Measurements from ENCODE around the gene GNG13. TPM values are rescaled to one million over a fixed set of nuclear protein-coding genes. Genes with fewer than 3 reads are reported as not detected.

The GNG13 gene
- total RNA-seq, 1 donor from 2014 or later = not detected

DNA sequence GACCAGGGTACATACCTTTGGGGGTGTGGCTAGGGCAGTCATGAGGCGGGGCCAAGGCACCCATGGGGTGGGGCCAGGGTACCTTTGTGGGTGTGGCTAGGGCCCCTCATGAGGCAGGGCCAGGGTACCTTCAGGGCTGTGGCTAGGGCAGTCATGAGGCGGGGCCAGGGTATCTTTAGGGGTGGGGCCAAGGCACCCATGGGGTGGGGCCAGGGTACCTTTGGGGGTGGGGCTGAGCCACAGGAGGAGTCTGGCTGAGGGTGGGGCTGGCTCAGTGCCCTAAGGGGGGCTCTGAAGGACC is 3.5 kb downstream of the GNG13 start:
- peaks cover 2% of the 10 kb centered on the region for H3K36me3 Mint-ChIP-seq (ENCODE audit: low read depth)
- peaks cover 37% of the 10 kb centered on the region for H3K27me3 Mint-ChIP-seq (ENCODE audit: low read depth)
- no peak overlapping the region for H3K4me3 Mint-ChIP-seq
- DNase-seq (ENCODE audit: low read depth, low spot score) = no peak
- H3K9me3 Mint-ChIP-seq = no peaks in the 10 kb centered on the region
- no peaks in the 10 kb centered on the region for H3K4me1 Mint-ChIP-seq
- TF ChIP-seq, protein P1, sequence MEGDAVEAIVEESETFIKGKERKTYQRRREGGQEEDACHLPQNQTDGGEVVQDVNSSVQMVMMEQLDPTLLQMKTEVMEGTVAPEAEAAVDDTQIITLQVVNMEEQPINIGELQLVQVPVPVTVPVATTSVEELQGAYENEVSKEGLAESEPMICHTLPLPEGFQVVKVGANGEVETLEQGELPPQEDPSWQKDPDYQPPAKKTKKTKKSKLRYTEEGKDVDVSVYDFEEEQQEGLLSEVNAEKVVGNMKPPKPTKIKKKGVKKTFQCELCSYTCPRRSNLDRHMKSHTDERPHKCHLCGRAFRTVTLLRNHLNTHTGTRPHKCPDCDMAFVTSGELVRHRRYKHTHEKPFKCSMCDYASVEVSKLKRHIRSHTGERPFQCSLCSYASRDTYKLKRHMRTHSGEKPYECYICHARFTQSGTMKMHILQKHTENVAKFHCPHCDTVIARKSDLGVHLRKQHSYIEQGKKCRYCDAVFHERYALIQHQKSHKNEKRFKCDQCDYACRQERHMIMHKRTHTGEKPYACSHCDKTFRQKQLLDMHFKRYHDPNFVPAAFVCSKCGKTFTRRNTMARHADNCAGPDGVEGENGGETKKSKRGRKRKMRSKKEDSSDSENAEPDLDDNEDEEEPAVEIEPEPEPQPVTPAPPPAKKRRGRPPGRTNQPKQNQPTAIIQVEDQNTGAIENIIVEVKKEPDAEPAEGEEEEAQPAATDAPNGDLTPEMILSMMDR (conservative IDR thresholded peaks at IDR 0.05) = no peak
- no peak overlapping the region for H3K27ac Mint-ChIP-seq (ENCODE audit: unreplicated experiment)

DNA sequence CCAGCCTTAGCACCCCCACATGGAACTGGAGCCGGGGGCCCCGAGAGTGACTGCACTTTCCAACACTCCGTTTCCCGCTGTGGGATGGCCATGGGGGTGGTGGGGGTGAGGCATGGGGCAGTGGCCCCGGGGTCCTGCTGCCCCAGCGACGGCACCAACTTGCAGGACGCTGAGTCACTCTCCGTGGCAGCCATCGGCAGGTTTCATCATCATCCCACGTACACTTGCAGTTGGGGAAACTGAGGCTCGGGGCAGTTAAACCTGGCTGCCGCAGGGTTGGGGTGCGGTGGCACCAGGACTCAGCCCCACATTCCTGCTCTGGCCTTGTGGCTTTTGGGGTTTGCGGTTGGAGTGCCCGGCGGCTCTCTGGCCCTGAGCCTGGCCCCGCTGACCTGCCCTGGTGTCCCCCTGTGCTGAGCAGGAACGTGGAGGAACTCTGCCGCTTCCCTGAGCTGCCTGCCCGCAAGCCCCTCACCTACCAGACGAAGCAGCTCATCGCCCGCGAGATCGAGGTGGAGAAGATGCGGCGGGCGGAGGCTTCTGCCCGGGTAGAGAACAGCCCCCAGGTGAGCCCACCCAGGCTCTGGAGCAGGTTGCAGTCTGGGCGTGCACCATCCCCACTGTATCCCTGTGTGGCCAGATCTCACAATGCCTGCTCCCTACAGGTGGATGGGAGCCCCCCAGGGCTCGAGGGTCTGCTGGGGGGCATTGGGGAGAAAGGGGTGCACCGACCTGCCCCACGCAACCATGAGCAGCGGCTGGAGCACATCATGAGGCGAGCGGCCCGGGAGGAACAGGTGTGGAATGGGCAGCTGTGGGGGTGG is 4.0 kb downstream of the GNG13 start:
- Mint-ChIP-seq H3K36me3 (ENCODE audit: low read depth) (peaks cover 4% of the 10 kb centered on the region), H3K9me3 (no peaks in the 10 kb centered on the region), H3K27me3 (ENCODE audit: low read depth) (peaks cover 32% of the 10 kb centered on the region), H3K4me1 (no peaks in the 10 kb centered on the region), H3K27ac (ENCODE audit: unreplicated experiment) (no peak overlapping the region), H3K4me3 (no peak overlapping the region)
- no peak for DNase-seq (ENCODE audit: low read depth, low spot score)
- TF ChIP-seq, protein P1 (conservative IDR thresholded peaks at IDR 0.05) = no peak

DNA sequence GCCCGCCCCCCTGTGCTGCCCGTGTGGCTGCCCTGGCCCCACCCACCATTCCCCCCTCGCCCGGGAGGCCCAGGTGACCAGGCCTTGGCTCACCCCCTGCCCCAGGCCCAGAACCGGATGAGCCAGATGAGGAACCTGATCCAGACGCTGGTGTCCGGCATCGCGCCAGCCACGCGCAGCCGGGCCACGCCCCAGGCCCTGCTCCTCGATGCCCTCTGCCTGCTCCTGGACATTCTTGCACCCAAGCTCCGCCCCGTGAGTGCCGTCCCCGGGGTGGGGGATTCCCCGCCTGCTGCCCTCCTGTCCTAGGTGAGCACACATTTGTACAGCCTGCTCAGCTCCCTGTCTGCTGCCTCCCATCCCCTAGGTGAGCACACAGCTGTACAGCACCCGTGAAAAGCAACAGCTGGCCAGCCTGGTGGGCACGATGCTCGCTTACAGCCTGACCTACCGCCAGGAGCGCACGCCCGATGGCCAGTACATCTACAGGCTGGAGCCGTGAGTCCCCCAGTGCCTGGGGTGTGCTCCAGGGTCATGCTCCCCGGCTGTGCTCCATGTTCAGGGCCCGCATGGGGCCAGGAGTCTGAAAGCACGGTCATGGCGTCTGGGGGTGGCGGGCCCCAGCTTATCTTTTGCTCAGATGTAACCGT is 4.8 kb downstream of the GNG13 start:
- H3K9me3 Mint-ChIP-seq = no peaks in the 10 kb centered on the region
- no peak for DNase-seq (ENCODE audit: low read depth, low spot score)
- peaks cover 24% of the 10 kb centered on the region for H3K27me3 Mint-ChIP-seq (ENCODE audit: low read depth)
- peak overlapping the region; percentile 61 for H3K4me3 Mint-ChIP-seq
- TF ChIP-seq, protein P1 (conservative IDR thresholded peaks at IDR 0.05) = no peak
- no peak overlapping the region for H3K27ac Mint-ChIP-seq (ENCODE audit: unreplicated experiment)
- H3K36me3 Mint-ChIP-seq (ENCODE audit: low read depth) = peaks cover 7% of the 10 kb centered on the region
- no peaks in the 10 kb centered on the region for H3K4me1 Mint-ChIP-seq

DNA sequence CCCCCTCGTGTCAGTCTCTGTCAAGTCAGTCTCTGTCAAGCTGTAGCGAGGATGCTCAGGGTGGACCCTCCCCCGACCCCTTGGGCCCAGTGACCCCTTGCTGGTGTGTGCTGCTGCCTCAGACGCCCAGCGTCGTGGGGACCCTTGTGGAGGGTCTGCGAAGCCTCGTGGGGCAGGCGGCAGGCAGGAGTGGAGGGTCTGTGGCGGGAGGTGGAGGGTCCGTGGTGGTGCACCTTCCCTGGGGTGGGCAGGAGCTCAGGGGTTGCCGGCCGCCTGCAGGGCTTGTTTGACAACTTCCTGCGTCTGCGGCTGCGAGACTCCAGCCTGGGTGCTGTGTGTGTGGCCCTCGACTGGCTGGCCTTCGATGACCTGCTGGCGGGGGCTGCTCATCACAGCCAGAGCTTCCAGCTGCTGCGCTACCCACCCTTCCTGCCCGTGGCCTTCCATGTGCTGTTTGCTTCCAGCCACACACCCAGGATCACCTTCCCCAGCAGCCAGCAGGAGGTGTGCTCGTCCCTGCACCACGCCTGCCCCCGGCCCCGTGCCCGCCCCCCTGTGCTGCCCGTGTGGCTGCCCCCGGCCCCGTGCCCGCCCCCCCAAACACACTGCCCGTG is 5.6 kb downstream of the GNG13 start:
- no peaks in the 10 kb centered on the region for H3K4me1 Mint-ChIP-seq
- H3K4me3 Mint-ChIP-seq = no peak overlapping the region
- TF ChIP-seq, protein P1 (conservative IDR thresholded peaks at IDR 0.05) = no peak
- H3K36me3 Mint-ChIP-seq (ENCODE audit: low read depth) = peaks cover 7% of the 10 kb centered on the region
- DNase-seq (ENCODE audit: low read depth, low spot score) = no peak
- H3K27ac Mint-ChIP-seq (ENCODE audit: unreplicated experiment) = no peak overlapping the region
- peaks cover 19% of the 10 kb centered on the region for H3K27me3 Mint-ChIP-seq (ENCODE audit: low read depth)
- no peaks in the 10 kb centered on the region for H3K9me3 Mint-ChIP-seq

DNA sequence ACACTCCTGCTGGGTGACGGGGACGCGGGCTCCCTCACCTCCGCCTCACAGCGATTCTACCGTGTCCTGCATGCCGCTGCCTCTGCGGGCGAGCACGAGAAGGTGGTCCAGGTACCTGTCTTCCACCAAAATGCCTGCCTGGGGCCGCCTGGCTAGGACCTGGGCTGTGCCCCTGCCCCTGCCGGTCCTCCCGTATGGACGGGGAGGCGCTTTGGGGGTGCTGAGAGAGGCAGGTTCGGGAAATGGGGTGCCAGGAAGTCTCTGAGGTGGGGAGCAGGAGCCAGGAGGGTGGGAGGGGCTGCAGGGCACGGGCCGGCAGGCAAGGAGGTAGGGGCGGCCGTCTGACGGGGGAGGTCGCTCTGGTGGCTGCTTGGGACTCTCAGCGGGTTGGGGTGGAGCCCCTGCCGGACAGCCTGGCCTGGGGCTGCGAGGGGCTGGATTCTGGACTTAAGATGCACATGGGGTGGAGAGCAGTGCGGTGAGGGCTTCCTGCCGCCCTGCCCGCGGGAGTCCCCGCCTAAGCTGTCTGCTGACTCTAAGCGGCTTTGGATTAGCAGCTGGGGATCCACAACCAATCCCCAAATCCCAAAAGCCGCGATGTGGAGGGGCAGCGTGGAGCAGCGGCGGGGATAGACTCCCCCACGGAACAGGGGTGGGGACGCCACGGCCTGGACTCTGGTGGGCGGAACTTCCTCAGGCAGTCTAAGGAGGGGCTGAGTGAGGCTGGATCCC is 6.3 kb downstream of the GNG13 start:
- Mint-ChIP-seq H3K36me3 (ENCODE audit: low read depth) (peaks cover 7% of the 10 kb centered on the region), H3K27ac (ENCODE audit: unreplicated experiment) (no peak overlapping the region), H3K4me3 (no peak overlapping the region), H3K4me1 (no peaks in the 10 kb centered on the region), H3K27me3 (ENCODE audit: low read depth) (peaks cover 14% of the 10 kb centered on the region), H3K9me3 (no peaks in the 10 kb centered on the region)
- TF ChIP-seq, protein P1 (conservative IDR thresholded peaks at IDR 0.05) = no peak
- DNase-seq (ENCODE audit: low read depth, low spot score) = no peak
